HCEC 1CT (cell line): ENCODE data around the gene SNAPC2.

Source experiments
- DNase-seq: peaks from one replicate; pipeline ENCODE4 v3.0.0-alpha.2; 2017

The SNAPC2 gene

DNA sequence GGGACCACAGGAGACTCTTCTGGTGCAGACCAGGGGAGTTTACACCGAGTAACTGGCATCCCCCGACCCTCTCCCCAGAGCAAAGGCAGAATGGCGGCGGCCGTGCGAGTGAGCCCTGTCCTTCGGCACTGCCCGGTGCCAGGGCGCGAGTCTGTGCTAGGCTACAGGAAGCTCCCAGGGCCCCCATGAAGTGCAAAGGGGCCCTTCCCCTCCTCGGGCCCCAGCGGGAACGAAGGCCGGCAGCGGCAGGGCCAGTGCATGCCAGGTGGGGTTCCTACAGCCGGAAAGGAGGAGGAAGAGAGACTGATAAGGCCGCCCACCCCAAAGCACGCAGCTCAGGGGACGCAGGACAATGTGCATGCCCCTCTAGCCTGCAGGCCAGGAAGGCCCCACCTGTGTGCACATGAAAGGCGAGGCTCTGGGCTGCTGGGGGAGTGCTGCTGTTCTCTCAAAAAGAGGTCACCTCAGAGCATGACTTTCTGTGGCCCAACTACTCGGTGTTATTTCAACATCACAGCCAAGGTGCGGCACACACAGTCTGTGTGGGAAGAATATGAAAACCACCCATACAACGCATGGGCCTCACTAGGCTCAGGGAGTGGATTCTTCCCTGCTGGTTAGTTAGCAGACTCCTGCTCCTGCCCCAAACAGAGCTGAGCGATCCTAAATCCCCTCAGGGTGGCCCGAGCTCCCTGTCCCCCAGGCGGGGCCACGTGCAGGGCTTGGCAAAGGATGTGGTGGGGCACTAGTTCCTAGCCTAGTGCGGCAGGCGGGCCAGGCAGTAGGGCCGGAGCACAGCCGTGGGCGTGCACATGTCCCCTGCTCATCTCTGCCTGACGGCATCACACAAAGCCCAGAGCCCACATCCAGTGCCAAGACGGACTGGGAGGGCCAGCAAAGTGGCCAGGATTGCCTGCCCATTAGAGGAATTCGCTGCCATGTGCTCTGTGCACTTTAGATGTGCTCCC is 51.7 kb downstream of the SNAPC2 start:
- no peak for DNase-seq
